ENCODE measurements around the gene SPI1.
"Not testable (repeated sequence)": the region's sequence is repeated elsewhere in the genome, so short reads cannot be mapped to it uniquely, and the experiment has no call there.

SPI1 gene

GRCh38 chr11:47338396-47339241, 39.7 kb downstream of the SPI1 start:
- H3K27ac ChIP-seq, result no peak overlapping the region
- no peaks in the 10 kb centered on the region for H4K20me1 ChIP-seq (ENCODE audit: insufficient read depth)
- no peaks in the 10 kb centered on the region for H3K4me1 ChIP-seq (ENCODE audit: low read depth, poor library complexity, severe bottlenecking)
- no peak overlapping the region for H2AFZ ChIP-seq (ENCODE audit: low read depth)
- no peak for TF ChIP-seq CTCF (conservative IDR thresholded peaks at IDR 0.05; ENCODE audit: low read depth, low read length)
- H3K4me3 ChIP-seq (IDR thresholded peaks at IDR 0.05; ENCODE audit: insufficient read depth, low read depth, low read length), result no peak overlapping the region
- H3K27me3 ChIP-seq (ENCODE audit: insufficient read depth, low read depth), result no peaks in the 10 kb centered on the region
- H3K4me2 ChIP-seq, result no peak overlapping the region
- no peak overlapping the region for H3K9ac ChIP-seq
- no peaks in the 10 kb centered on the region for H3K79me2 ChIP-seq (ENCODE audit: insufficient read depth, low read depth)
- H3K36me3 ChIP-seq (ENCODE audit: insufficient read depth), result no peaks in the 10 kb centered on the region

GRCh38 chr11:47337229-47337924, 41.0 kb downstream of the SPI1 start:
- Histone ChIP-seq H3K27me3 (ENCODE audit: insufficient read depth, low read depth) (no peaks in the 10 kb centered on the region), H2AFZ (ENCODE audit: low read depth) (no peak overlapping the region), H4K20me1 (ENCODE audit: insufficient read depth) (no peaks in the 10 kb centered on the region), H3K36me3 (ENCODE audit: insufficient read depth) (no peaks in the 10 kb centered on the region), H3K4me2 (no peak overlapping the region), H3K79me2 (ENCODE audit: insufficient read depth, low read depth) (no peaks in the 10 kb centered on the region), H3K9ac (no peak overlapping the region), H3K27ac (no peak overlapping the region), H3K4me3 (IDR thresholded peaks at IDR 0.05; ENCODE audit: insufficient read depth, low read depth, low read length) (no peak overlapping the region), H3K4me1 (ENCODE audit: low read depth, poor library complexity, severe bottlenecking) (no peaks in the 10 kb centered on the region)
- no peak for TF ChIP-seq CTCF (conservative IDR thresholded peaks at IDR 0.05; ENCODE audit: low read depth, low read length)

GRCh38 chr11:47336595-47336994, 41.8 kb downstream of the SPI1 start:
- no peak overlapping the region for H2AFZ ChIP-seq (ENCODE audit: low read depth)

GRCh38 chr11:47335733-47336132, 42.6 kb downstream of the SPI1 start:
- H2AFZ ChIP-seq (ENCODE audit: low read depth), result no peak overlapping the region

More at GRCh38 chr11:47336595-47336994, 41.8 kb downstream of the SPI1 start:
- no peaks in the 10 kb centered on the region for H3K79me2 ChIP-seq (ENCODE audit: insufficient read depth, low read depth)
- H3K4me1 ChIP-seq (ENCODE audit: low read depth, poor library complexity, severe bottlenecking), result no peaks in the 10 kb centered on the region
- H3K4me2 ChIP-seq, result no peak overlapping the region
- H3K27ac ChIP-seq, result no peak overlapping the region
- no peak overlapping the region for H3K4me3 ChIP-seq (IDR thresholded peaks at IDR 0.05; ENCODE audit: insufficient read depth, low read depth, low read length)
- H4K20me1 ChIP-seq (ENCODE audit: insufficient read depth), result no peaks in the 10 kb centered on the region
- no peaks in the 10 kb centered on the region for H3K27me3 ChIP-seq (ENCODE audit: insufficient read depth, low read depth)
- no peak for TF ChIP-seq CTCF (conservative IDR thresholded peaks at IDR 0.05; ENCODE audit: low read depth, low read length)
- H3K36me3 ChIP-seq (ENCODE audit: insufficient read depth), result no peaks in the 10 kb centered on the region
- H3K9ac ChIP-seq, result no peak overlapping the region

GRCh38 chr11:47334699-47335411, 43.5 kb downstream of the SPI1 start:
- not testable (repeated sequence) for H2AFZ ChIP-seq (ENCODE audit: low read depth); H3K4me3 ChIP-seq (IDR thresholded peaks at IDR 0.05; ENCODE audit: insufficient read depth, low read depth, low read length); H3K36me3 ChIP-seq (ENCODE audit: insufficient read depth); H3K4me2 ChIP-seq; H3K4me1 ChIP-seq (ENCODE audit: low read depth, poor library complexity, severe bottlenecking); H3K79me2 ChIP-seq (ENCODE audit: insufficient read depth, low read depth); H3K27me3 ChIP-seq (ENCODE audit: insufficient read depth, low read depth); H3K9ac ChIP-seq; H4K20me1 ChIP-seq (ENCODE audit: insufficient read depth); H3K27ac ChIP-seq

More at GRCh38 chr11:47335733-47336132, 42.6 kb downstream of the SPI1 start:
- Histone ChIP-seq H3K4me2 (no peak overlapping the region), H4K20me1 (ENCODE audit: insufficient read depth) (no peaks in the 10 kb centered on the region), H3K4me1 (ENCODE audit: low read depth, poor library complexity, severe bottlenecking) (no peaks in the 10 kb centered on the region), H3K9ac (no peak overlapping the region), H3K4me3 (IDR thresholded peaks at IDR 0.05; ENCODE audit: insufficient read depth, low read depth, low read length) (no peak overlapping the region), H3K27me3 (ENCODE audit: insufficient read depth, low read depth) (no peaks in the 10 kb centered on the region), H3K27ac (no peak overlapping the region), H3K79me2 (ENCODE audit: insufficient read depth, low read depth) (no peaks in the 10 kb centered on the region), H3K36me3 (ENCODE audit: insufficient read depth) (no peaks in the 10 kb centered on the region)
- TF ChIP-seq CTCF (conservative IDR thresholded peaks at IDR 0.05; ENCODE audit: low read depth, low read length), result no peak

All from KMS-11 (cell line).